HTR-8/SVneo (cell line): ENCODE results near the gene ZNF613.
"Not testable (repeated sequence)": the region's sequence is repeated elsewhere in the genome, so short reads cannot be mapped to it uniquely, and the experiment has no call there.

ENCODE experiments used
- DNase-seq: peaks from one replicate; pipeline ENCODE4 v3.0.0; 2011; ENCODE audit warnings: low spot score, mixed read lengths; ENCODE audit not compliant: insufficient read length
- FAIRE-seq: peaks from 2 replicates; lab custom pipeline; 2011; peaks lifted over from hg19 to GRCh38; lab: Jason Lieb, UNC

Gene ZNF613

DNA sequence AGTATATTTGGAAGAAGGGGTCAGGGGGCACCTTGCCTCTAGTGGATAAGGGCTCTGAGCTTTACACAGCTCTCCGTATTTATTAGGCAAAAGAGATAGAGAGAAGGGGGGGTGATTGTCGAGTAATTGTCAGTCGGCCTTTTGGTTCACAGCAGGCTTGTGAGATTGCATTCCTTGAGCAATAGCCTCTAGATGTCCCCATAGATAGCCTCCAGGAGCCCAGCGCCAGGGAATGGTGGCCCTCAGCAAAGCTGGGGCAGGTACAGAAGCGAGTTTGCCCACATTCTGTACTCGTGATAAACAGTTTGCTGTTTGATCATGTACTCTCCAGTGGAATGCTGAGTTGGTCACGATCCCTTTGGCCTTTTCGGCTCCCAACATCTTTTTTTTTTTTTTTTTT, 4.6 kb downstream of the ZNF613 start:
- FAIRE-seq, result no peak
- DNase-seq, result no peak

DNA sequence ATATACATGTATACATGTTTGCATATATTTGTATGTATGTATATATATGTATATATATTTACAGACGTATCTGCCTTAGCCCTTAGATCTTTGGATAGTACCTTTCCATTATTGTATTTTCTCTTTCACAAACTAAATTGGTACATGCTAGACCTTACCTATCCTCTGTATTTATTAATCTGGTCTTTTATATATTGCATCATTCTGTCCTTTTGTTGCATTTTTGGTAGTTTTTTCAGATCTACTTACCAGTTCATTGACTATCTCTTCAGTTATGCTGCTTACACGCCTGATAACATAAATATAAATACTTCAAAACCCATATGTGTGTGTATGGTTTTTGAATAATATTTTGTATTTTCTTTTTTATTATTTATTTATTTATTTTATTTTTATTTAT, 11.7 kb downstream of the ZNF613 start:
- DNase-seq (no peak), FAIRE-seq (no peak)

DNA sequence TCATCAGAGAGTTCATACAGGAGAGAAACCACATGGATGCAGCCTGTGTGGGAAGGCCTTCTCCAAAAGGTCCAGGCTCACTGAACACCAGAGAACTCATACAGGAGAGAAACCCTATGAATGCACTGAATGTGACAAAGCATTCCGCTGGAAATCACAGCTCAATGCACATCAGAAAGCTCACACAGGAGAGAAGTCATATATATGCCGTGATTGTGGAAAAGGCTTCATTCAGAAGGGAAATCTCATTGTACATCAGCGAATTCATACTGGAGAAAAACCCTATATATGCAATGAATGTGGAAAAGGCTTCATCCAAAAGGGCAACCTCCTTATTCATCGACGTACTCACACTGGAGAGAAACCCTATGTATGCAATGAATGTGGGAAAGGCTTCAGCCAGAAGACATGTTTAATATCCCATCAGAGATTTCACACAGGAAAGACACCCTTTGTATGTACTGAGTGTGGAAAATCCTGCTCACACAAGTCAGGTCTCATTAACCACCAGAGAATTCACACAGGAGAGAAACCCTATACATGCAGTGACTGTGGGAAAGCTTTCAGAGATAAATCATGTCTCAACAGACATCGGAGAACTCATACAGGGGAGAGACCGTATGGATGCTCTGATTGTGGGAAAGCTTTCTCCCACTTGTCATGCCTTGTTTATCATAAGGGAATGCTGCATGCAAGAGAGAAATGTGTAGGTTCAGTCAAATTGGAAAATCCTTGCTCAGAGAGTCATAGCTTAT, 17.7 kb downstream of the ZNF613 start:
- DNase-seq (no peak), FAIRE-seq (no peak)

DNA sequence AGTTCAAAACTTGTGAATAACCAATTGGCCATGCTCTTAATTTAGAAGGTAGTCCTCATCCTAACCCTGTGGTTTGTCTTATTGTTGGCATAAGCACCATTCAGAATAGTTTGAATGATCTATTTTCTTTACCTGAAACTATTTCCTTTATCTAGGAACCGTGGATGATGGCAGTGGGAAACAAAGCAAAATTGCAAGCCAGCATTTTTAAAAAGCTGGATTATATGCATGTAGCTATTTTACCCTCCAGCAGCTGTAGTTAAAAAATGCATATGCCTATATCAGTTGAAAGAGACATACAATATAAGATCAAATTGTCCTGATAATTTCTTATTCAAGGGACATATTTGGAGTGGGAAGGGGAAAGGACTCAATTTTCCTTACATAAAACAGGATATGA, 19.3 kb downstream of the ZNF613 start:
- no peak for FAIRE-seq
- DNase-seq, result no peak

DNA sequence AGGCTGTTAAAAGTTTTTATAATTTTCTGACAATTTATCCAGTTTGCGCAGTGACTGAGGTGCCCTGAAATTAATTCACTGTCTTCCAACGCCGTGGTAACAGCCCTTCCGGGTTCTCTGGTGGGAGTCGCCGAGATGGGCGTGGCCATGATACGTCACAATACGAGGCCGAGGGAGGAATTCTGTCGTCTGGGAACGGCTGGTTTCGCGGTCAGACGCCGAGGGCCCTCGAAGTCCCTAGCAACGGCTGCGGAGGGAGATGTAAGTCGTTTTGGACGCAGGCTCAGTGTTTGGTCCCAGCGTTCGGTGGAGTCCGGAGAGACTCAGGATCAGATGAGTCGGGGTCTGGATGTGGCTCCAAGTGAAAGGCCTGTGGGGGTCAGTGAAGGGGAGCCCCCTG, 21.7 kb downstream of the ZNF613 start:
- DNase-seq (no peak), FAIRE-seq (no peak)

DNA sequence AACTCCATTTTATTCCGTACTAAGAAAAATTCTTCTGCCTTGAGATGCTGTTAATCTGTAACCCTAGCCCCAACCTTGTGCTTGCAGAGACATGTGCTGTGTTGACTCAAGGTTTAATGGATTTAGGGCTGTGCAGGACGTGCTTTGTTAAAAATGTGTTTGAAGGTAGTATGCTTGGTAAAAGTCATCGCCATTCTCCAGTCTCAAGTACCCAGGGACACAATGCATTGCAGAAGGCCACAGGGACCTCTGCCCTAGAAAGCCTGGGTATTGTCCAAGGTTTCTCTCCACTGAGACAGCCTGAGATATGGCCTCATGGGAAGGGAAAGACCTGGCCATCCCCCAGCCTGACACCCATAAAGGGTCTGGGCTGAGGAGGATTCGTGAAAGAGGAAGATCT, 30.6 kb downstream of the ZNF613 start:
- not testable (repeated sequence) for DNase-seq, FAIRE-seq

DNA sequence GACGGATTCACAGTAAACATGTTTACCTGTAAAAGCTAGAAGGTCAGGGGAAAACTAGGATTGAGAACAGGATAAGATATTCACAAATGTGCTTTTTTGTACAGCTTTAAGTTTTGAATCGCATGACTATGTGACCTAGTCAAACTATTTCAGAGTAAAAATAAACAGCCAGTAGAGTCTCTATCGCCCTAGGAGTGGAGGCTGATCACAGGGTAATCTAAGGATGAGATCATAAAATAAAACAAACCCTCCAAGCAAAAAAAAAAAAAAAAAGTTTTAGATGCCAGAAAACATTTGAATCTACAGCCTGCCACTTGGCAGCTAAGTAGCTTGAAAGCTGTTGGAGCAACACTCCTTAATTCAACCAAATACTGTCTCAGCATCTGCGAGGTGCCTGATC, 32.5 kb downstream of the ZNF613 start:
- DNase-seq (no peak), FAIRE-seq (no peak)

DNA sequence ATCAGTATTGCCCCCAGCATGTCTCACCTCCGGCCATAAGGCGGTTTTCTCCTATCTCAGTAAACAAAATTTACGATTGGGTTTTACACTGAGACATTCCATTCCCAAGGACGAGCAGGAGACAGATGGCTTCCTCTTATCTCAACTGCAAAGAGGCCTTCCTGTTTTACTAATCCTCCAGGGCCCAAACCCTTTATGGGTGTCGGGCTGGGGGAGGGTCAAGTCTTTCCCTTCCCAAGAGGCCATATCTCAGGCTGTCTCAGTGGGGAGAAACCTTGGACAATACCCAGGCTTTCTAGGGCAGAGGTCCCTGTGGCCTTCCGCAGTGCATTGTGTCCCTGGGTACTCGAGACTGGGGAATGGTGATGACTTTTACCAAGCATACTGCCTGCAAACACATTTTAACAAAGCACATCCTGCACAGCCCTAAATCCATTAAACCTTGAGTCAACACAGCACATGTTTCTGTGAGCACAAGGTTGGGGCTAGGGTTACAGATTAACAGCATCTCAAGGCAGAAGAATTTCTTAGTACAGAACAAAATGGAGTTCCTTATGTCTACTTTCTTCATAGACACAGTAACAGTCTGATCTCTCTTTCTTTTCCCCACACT, 33.5 kb downstream of the ZNF613 start:
- FAIRE-seq, DNase-seq: not testable (repeated sequence)

DNA sequence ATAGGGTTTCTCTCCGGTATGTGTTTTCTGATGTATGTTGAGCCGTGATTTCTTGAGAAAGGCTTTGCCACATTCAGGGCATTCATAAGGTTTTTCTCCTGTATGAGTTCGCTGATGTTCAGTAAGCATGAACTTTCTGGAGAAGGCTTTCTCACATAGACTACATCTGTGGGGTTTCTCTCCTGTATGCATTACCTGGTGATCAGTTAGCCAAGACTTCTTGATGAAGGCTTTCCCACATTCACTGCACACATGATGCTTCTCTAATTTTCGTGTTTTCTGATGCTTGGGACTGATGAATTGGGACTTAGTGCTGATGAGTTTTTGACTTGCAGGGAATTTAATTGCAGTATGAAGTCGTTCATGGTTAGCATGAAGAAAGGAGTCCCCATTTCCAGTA, 38.3 kb downstream of the ZNF613 start:
- FAIRE-seq (no peak), DNase-seq (no peak)

DNA sequence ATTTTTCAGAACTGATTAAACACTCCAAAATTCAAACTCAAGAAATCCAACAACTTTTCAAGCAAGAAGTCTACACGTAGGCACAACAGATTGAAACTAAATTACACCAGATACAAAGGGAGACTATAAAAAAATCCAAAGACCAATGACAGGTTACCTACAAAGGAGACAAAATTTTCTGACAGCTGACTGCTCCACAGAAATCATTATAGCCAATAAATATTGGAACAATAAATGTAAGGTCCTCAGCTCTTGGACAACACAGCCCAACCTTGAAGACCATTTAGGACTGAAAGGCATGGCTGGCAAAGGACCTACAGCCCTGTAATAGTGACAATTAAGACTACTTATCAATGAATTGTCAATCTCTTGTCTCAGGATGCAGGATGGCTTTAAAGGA, 43.4 kb downstream of the ZNF613 start:
- no peak for DNase-seq
- no peak for FAIRE-seq

DNA sequence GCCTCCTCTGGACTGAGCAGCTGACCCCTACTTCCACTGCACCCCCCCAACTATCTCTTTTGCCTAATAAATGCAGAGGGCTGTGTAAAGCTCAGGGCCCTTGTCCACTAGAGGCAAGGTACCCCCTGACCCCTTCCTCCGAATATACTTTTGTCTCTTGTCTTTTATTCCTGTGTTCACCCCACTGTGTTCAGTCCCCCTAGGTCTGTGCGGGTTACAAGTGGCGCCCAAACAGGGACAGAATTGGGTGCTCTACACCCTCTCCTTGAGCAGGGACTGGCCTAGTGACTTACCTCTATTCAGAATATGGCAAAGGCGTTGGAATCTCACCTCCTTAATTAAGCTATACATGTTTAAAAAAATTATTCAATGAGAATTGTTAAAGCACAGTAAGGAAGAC, 44.4 kb downstream of the ZNF613 start:
- FAIRE-seq (no peak), DNase-seq (no peak)

DNA sequence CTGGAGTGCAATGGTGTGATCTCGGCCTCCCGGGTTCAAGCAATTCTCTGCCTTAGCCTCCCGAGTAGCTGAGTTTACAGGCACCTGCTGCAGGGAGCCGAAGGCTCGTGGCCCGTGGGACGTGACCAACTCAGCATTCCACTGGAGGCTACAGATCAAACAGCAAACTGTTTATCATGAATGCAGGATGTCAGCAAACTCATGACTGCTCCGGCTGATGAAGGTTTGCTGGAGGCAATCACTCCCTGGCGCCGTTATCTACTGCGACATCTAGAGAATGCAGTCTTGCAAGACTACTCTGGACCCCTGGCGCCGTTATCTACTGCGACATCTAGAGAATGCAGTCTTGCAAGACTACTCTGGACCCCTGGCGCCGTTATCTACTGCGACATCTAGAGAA, 48.5 kb downstream of the ZNF613 start:
- not testable (repeated sequence) for DNase-seq, FAIRE-seq

DNA sequence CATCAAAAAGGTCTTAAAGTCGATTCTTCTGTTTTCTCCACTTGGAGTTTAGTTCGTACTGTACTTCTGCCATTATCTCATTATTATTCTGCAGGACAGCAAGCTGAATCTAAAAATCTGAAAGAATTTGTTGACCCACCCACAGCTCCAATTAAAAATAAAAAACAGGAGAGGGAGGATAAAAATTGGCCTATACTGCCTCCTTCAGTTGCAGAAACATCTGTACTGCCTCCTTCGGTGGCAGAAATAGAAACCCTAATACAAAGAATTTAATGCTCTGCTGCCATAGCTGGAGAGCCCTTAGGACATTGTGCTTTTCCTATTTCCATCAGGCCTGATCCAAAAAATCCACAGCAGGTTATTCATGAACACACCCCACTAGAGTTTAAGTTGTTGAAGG, 49.6 kb downstream of the ZNF613 start:
- DNase-seq (no peak), FAIRE-seq (no peak)

DNA sequence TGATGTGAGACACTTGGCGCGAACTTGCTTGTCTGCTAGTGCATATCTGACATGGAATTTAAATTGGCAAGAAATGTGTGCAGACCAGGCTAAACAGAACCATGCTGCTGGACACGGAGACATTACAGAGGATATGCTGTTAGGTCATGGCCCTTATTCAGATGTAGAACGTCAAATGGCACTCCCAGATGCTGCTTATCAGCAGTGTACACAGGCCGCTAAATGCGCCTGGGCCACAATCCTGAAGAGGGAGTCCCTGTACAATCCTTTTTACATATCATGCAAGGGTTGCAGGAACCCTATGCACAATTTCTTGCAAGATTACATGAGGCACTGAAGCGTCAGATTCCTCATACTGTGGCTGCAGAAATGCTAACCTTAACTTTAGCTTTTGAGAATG, 50.1 kb downstream of the ZNF613 start:
- FAIRE-seq (no peak), DNase-seq (no peak)

DNA sequence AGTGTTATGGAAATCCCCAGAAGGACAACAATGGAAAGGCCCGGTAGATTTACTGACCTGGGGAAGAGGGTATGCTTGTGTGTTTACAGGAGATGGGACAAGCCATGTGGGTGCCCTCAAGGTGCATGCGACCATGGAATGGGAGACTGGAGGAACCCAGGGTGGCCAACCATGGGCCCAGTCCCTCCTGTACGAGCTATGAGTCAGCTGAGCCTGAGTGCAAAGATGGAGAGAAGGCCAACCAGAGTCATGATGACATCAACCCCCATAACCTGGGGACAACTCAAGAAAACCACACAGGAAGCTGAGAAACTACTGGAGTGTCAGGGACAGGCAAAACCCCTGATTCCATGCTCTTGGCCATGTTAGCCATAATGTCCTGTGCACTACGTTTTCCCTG, 51.6 kb downstream of the ZNF613 start:
- no peak for DNase-seq
- FAIRE-seq, result no peak

DNA sequence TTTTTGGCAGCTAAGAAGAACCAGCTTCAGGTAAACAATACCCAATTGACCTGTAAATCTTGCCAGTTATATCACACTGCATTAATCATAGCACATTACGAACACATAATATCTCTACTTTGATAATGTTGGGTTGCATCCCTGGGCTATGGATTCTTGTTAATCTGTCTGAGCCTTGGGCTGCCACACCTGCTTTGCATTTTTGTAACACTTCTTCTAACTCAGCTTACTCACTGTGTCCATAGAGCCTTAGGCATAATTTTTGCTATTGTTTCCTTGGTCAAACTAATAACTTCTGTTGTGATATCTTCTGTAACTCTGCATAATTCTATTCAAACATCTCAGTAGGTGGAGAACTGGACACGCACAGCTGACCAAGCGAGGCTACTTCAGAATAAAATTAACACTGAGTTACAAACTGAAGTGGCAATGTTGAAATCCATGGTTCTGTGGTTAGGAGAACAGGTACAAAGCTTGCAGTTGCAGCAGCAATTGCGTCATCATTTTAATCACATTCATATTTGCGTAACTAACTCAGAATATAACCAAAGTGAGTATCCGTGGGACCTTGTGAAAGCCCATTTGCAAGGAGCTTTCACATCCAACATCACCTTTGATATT, 53.0 kb downstream of the ZNF613 start:
- no peak for DNase-seq
- FAIRE-seq, result no peak

DNA sequence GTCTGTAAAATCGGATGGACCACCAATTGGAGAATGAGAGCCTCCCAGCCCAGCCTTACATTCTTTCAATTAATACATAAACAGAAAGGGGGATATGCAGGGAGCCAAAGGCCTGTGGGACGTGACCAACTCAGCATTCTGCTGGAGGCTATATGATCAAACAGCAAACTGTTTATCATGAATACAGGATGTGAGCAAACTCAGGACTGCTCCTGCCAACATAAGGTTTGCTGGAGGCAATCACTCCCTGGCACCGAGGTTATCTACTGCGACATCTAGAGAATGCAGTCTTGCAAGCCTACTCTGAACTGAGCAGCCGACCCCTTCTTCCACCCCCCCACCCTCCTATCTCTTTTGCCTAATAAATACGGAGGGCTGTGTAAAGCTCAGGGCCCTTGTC, 53.7 kb downstream of the ZNF613 start:
- not testable (repeated sequence) for FAIRE-seq, DNase-seq

DNA sequence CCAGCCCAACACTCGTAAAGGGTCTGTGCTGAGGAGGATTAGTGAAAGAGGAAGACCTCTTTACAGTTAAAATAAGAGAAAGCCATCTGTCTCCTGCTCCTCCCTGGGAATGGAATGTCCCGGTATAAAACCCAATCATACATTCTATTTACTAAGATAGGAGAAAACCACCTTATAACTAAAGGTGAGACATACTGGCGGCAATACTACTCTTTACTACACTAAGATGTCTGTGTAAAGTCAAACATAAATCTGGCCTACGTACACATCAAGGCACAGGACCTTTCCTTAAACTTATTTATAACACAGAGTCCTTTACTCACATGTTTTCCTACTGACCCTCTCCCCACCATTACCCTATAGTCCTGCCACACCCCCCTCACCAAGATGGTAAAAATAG, 56.1 kb downstream of the ZNF613 start:
- DNase-seq (no peak), FAIRE-seq (no peak)

DNA sequence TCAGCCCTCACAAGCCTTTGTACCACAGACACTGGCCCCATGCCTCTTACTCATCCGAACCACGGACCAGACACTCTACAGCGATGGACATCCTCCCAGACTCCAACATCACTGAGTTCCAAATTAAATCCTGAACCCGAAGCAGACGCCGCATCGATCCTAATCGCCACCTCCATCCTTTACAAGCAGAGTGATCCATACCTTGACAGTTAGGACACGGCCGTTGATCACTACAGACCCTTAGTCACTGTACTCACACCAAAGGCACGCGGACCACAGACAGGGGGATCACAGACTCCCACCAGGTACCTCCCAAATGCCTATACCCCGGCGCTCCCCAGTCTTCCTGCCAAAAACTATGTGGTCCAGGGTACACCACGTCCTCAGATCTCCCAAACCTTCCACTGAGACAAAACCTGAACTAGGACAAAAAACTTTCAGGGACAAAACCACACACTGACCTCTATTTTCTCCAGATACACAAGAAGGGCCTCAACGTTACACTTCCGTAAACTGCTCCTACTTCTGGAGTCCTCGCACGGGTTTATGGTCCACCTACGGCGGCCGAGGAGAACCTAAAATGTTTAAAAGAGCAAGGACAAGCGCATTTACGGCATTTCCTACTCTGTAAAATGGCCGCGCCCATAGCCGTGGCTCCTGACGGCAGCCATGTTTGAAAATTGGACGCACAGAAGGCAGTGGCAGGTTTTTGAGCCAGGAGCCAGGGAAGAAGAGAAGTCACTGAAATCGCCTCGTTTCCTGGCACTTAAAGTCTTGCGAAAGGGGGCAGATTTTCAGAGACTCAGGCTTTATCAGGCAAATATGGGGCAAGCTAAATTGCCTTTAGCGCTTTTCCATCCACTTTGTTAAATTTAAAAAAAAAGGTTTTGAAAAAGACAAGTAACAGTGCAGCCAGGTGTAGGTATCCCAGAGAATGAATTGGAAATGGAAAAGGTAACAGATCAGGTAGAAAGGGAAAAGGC, 59.3 kb downstream of the ZNF613 start, which contains the start of gene ZNF350:
Gene ZNF350 (minus strand): TSS at position 532 of the 983 bp plus-strand sequence. CDS start 12,480 bp downstream, outside the sequence.
- DNase-seq, result peak; percentile 72
- peak; percentile 92 for FAIRE-seq

DNA sequence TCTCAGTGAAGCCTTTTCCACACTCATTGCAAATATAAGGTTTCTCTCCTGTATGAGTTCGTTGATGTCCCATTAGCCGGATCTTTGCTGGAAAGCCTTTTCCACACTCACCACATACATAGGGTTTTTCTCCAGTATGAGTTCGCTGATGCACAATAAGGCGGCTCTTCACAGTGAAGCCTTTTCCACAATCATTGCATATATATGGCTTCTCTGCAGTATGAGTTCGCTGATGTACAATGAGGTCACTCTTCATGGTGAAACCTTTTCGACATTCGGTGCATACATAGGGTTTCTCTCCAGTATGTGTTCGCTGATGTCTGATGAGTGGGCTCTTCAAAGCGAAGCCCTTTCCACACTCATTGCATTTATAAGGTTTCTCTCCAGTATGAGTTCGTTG, 66.2 kb downstream of the ZNF613 start:
- DNase-seq (no peak), FAIRE-seq (no peak)
